Stimulated activated CD8-positive, alpha-beta memory T cell treated with anti-CD3 and anti-CD28 coated beads, Interleukin-4, amount 100 ng/mL, for 24 hours (primary cell): ENCODE data around the gene SERPINI2.

ENCODE experiments used
- DNase-seq: peaks from one replicate; pipeline ENCODE4 v3.0.0-alpha.2; 2020; ENCODE audit warnings: low read depth

Gene SERPINI2, protein sequence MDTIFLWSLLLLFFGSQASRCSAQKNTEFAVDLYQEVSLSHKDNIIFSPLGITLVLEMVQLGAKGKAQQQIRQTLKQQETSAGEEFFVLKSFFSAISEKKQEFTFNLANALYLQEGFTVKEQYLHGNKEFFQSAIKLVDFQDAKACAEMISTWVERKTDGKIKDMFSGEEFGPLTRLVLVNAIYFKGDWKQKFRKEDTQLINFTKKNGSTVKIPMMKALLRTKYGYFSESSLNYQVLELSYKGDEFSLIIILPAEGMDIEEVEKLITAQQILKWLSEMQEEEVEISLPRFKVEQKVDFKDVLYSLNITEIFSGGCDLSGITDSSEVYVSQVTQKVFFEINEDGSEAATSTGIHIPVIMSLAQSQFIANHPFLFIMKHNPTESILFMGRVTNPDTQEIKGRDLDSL

DNA sequence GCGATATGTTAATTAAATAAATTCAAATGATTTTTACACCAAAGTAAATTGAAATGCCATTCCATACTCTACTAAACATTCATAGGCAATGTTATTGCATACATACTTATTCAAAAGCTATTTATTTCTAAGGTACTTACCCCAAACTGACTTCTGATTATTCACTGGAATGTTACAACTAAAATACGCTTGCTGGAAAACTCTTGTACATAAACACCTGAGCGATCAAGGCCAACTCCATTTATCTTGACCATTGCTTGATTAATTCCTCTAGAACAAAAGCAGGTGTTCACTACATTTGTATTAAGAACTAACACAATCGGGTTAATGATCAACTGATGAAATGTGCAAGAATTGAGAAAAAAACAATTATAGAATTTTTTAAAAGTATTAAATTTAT lies at the start of gene SERPINI2:
Gene SERPINI2 (minus strand): TSS at position 180 of the 400 bp plus-strand sequence. CDS start 2,208 bp downstream, outside the sequence.
- no peak for DNase-seq

DNA sequence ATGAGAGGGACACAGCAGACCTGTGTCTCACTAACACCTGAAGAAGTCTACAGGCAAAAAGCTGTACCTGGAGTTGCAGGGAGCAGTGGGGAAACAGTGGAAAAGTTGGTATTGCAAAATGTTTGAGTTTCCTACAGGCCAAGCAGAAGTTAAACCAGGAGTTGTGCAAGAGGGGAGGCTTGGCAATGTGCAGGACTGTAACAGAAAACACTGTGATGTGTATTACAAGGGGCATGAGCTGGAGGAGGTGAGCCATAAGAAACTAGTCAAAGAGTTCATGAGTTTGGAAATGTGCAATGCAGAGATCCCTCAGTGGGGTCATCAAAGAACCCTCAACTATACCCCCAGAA lies 47.1 kb upstream of the SERPINI2 start:
- no peak for DNase-seq

DNA sequence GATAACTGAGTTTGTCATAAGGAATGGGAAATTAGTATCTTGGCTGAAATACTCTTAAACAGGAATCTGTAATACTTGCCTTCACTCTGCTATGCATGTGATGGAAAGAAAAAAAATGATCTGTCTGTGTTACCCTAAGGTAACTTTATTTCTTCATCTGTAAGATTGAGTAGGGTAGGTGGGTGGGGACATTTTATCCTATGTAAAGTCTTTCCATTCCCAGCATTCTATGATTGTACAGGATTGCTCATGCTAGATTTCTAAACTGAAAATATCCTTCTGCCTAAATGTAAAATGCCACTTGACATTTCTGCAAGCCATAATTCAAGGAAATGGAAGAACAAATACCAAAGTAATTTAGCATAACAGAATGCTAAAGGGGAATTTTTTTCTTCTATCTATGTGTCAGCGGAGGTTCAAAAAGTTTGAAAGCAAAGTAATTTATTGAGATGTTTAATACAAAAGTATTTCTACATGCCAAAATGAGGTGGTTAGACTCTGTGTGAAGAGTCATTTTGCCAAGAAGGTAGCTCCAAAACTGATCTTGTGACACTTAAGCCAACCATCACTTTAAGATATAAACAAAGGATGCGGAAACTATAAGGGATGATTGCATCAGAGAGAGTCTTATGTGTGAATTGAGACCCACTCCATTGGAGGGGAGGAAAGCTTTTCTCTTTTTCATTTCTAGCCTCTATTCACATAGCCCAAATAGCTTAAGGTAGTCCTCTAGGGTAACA lies 46.6 kb upstream of the SERPINI2 start:
- DNase-seq, result no peak

DNA sequence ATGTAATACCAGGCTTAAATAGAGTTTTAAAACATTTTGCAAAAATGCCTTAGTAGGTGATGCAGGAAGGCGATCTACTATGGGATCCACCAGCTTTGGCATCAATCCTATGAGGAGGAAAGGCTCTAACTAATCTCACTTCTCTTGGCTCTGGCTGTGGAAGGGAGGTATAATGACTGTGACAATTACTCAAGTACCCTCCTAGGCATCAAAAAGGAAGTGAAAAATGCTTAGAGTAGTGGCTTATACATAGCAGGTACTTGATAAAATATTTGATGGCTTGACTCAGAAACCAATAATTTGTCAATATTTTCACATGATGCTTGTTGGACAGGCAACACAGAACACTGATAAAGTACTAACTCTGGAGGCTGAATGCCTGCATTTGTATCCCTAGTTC lies 34.1 kb upstream of the SERPINI2 start:
- no peak for DNase-seq

DNA sequence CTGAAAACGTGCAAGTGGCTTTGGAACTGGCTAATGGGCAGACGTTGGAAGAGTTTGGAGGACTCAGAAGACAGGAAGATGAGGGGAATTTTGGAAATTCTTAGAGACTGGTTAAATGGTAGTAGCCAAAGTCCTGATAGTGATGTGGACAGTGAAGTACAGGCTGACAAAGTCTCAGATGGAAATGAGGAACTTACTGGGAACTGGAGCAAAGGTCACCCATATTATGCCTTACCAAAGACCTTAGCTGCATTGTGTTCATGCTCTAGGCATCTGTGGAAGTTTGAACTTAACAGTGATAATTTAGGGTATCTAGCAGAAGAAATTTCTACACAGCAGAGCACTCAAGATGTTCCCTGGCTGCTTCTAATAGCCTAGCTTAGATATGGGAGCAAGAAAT lies 28.6 kb upstream of the SERPINI2 start:
- DNase-seq, result no peak

DNA sequence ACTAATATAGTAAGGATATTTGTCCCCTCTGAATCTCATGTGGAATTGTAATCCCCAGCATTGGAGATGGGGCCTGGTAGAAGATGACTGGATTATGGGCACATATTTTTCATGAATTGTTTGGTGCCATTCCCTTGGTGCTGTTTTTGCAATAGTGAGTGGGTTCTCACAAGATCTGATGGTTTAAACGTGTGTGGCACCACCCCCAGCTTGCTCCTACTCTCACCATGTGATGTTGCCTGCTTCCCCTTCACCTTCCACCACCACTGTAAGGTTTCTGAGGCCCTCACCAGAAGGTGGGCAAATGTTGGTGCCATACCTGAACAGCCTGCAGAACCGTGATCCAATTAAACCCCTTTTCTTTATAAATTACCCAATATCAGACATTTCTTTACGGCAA lies 28.1 kb upstream of the SERPINI2 start:
- DNase-seq, result no peak

DNA sequence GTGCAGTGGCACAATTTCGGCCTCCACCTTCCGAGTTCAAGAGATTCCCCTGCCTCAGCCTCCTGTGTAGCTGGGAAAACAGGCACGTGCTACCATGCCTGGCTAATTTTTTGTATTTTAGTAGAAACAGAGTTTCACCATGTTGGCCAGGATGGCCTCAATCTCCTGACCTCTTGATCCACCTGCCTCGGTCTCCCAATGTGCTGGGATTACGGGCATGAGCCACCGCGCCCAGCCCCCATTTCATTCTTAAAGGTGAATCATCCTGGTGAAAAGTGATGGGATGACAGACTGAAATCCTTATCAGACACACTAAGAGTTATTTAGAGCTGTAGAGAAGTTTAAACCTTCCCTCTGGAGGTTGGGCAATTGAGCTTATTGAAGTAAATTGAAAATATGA lies 24.1 kb upstream of the SERPINI2 start:
- DNase-seq, result no peak

DNA sequence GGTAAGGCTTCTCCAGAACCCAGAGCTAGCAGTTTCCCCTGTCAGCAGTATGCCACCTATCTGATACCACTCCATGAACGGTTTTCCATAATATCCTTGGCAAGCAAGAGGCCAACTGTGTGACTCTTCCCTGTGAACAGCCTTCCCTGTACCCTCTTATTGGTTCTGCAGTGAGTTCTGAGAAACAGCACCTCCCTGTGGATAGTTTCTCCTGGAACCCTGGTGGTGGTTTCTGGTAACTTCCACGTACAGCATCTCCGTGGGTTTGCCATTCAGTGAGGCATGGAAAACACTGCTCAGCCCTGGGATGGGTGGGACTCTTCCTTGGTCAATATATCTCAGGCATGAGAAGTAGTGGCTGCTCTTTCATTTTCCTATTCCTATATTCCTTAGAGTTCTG lies 19.4 kb upstream of the SERPINI2 start:
- DNase-seq, result no peak

DNA sequence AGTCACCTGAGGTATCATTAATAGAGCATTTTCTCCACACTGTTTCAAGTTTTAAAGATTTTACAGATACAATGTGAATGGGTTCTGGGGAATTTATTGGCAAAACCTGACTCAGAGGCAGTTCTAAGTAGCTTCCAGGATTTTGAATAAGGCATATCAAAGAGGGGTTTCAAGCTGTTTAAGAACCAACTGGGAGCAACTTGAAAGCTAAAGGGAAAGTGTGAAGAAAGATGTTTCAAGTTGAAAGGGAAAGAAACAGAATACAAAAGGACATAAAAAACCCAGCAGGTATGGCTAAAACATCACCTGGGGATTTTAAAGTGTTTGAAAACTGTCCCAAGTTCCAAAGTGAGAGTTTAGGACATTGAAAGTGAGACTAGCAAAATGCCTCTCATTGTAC lies 17.8 kb upstream of the SERPINI2 start:
- no peak for DNase-seq

DNA sequence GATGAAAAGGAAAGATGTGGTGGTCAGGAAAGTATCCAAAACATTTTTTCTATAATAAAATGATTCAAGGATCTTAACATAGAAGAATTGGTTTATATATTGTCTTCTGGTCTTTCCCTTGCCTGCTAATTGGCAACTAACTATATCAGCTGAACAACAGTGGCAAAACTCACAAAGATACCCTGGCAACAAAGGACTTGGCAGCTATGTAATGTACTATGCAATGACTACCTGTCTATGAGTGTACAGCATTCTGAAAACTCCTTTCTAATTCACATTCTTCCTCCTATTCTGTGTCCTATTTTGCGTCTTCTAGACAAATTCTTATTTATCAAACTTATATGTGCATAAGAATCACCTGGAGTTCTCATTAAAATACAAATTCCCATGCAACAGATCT lies 15.7 kb upstream of the SERPINI2 start:
- DNase-seq, result no peak

DNA sequence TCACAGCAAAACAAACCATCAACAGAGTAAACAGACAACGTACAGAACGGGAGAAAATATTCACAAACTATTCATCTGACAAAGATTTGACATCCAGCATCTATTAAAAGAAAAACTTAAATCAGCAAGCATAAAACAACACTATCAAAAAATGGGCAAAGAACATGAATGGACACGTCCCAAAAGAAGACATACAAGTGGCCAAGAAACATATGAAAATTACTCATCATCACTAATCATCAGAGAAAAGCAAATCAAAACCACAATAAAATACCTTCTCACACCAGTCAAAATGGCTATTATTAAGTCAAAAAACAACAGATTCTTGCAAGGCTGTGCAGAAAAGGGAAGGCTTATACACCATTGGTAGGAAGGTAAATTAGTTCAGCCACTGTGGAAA lies 13.7 kb upstream of the SERPINI2 start:
- DNase-seq, result no peak

DNA sequence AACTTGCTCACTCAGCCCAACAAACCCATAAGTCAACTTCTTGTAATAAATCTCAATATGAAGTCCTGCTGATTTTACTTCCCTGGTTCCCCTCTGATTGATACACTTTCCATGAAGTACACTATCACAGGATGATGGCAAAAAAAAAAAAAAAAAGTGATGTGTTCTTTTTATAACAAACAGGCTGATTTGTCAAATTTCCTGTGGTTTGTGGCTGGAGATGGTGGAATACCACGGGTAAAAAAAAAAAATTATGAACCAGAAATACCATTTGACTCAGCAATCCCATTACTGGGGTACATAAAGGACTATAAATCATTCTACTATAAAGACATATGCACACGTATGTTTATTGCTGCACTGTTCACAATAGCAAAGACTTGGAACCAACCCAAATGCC lies 10.7 kb upstream of the SERPINI2 start:
- DNase-seq, result no peak

DNA sequence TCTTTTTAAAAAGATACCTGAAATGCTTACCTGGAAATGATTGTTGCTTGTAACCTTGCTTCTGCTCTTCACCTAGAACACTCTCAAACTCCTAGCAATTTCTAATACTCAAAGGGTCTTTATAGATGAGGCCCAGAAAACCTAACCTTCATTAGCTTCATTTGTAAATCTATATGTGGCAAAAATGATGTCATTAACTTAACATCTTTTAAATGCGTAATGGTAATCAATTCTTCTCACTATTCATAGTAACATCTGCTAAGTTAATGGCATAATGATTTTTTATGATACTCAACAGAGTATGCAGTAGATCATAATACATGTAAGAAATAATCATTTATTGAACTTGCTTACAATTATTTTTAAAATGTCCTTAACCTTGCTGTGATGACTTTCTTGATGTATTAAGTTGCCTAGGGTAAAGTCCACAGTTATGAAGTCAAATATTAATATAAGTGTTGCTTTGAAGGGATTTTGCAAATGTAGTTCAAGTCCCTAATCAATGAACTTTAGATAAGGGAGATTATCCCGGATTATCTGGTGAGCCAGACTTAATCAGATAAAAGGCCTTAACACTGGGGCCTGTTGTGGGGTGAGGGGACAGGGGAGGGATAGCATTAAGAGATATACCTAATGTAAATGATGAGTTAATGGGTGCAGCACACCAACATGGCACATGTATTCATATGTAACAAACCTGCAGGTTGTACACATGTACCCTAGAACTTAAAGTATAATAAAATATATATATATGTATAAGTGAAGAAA lies 10.1 kb upstream of the SERPINI2 start:
- no peak for DNase-seq

DNA sequence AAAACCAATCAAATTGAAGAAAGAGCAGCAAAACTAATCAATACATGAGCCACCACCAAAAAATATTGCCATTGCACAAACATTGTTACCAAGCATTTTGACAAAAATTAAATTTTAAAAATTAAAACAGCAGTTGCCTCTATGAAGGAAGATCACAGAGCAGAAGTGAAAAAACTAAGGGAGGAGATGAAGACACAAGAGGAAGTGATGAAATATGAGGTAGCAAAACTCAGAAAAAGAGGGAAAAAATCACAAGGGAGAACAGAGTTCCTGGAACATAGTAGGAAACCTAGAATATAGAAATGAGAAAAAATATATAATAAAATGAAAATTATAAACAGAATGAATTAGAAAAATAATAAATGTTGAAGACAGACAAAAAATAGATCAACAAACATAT lies 7.3 kb upstream of the SERPINI2 start:
- no peak for DNase-seq

DNA sequence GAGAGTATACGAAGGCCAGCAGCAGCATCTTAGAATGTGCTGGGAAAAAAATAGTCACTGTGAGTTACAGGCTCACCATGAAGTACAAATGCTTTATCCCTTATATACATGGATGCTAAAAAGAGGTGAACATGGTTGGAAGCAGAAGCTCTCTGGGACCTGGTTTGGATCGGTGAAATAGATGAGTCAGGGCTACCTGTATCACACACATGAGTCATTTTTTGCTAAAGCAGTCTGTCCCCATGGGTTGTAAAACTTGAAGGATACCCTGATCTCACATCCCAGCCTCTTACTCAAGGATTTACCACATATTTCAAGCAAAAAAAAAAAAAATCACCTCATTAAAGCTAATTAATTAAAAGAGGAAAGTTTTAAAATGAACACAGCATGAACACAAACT lies 6.9 kb upstream of the SERPINI2 start:
- DNase-seq, result no peak

DNA sequence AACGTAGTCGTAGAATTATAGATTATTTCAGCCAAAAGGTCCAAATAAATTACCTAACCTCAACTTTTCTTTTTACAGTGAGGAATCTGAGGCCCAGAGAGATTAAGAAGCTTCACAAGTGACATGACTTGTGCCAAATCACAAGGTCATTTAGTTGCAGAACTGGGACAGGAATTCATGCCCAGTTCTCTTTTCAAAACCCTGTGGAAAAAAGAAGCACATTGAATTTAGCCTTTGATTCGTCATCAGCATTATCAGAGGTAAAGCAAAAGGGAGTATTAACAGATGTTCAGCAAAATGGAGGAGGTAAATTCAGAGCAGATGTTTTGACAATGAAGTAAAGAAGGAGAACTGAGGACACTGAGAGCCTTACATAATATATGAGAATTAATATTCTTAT lies 4.5 kb downstream of the SERPINI2 start:
- DNase-seq, result no peak

DNA sequence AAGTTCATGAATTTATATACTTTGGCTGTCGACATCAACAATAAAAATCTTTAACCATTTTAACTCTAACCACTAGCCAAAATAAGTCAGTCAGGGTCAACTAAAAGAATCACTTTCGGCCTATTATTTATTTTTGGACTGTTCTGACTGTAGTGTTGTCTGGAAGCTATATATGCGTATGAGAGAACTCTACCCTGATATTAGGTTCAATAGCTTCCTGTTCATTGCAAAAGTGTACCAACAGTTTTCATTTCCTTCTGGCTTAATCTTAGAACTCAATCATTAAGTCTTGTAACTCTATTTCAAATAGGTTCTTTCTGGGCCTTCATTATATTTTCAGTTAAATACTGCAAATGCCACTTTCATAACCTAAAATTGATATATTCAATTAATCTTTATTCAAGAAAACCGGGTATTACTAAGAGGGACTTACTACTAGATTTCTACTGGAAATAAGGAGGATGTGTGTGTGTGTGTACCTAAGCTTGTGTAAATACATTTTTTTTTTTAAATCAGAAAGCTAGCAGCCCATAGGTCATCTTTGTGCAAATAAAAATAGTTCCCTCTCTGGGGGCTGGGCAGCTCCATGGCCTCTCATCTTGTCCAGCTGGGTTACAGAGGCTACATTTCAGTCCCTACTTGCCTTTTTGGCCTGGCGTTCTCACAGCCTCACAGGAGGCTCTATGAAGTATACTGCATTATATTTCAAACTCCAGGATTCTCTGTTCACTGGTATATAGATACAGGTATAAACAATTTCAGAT lies 5.8 kb downstream of the SERPINI2 start:
- no peak for DNase-seq

DNA sequence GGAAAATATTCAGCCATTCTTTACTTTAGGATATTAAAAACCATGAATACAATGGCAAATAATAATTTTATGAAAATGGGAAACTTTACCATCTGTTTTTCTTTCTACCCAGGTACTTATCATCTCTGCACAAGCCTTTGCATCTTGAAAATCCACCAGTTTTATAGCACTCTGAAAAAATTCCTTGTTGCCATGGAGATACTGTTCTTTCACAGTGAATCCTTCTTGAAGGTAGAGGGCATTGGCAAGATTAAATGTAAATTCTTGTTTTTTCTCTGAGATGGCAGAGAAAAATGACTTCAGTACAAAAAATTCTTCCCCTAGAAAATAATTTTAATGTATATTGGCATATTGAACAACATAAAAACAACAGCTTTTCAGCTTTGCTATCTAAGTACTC lies 6.9 kb downstream of the SERPINI2 start:
- DNase-seq, result no peak

DNA sequence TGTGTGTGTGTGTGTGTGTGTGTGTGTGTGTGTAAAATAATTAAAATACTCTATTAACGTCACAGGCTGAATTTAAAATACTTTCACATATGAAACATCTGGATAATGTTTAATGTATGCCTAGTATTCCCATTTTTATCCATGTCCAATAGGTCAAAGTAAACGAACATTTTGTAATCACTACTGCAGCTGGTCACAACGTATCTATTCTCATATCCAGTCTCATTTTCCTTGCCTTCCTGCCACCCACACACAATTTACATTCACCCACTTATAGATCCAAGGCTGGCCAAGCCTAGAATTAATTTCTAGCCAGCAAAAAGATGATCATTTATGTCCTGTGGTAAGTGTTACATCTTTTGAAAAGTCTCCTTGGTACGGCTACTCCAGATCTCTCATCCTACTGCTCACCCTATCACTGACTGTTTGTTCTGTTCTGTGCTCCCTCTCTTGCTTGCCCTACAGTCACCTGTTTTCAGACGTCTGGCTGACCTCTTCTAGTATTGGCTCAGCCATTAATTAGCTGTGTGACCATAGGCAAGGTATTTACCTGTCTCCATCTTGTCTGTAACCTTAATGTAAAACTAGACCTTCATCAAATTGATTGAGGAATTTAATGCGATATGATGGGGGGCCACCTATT lies 17.6 kb downstream of the SERPINI2 start:
- DNase-seq, result no peak

DNA sequence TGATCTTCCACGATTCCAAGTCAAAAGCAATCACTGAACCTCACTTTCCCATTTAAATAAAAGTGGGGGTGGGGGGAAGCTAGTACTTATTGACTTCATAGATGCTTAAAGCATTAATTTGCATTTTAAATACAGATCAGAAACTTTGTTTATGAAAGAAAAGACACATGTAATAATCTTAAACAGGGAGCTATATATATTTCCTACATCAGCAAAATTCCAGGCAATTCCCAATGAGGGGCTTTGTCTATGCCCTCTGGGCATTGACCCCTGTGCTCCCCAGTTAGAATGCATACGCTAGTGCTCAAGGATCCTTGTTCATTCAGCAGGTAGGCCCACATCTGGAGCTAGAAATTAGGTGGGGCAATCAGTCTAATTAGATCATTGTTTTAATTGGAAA lies 20.0 kb downstream of the SERPINI2 start:
- DNase-seq, result no peak

DNA sequence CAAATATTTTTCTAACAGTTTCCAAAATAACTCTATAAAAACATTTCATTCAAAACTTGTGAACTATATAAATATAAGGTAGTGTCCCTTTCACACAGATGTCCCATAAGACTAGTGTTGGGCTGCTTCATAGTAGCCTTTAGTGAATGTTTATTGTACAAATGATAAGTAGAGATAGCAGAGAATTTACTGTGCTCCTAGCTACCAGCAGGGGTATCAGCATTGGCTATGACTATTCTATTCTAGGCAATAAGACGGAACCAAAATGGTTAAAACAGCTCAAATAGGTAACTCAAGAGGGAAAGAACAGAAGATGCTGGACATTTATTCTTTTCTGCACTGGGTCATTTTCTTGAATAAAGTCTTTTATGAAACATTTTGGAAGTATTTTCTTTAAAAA lies 22.6 kb downstream of the SERPINI2 start:
- no peak for DNase-seq

DNA sequence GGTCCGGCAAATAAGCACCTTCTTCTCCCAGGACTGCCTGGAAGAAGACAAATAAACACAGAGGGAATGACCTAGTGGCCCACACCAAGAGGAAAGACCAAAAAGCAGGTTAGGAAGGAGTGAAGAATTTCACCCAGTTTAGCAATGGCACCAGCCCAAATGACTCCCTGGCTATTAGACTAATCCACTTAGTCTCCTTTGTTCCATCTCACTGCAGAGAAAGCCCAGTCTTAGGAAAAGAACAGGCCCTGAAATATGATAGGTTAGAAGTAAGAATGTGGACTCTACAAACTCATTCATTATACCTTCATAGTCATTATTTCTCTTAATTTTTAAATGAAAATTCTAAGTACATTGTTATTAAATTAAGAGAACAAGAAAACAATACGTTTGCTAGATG lies 23.2 kb downstream of the SERPINI2 start:
- no peak for DNase-seq
